RKO (cell line): Measurements from ENCODE around the gene SEC63.

Experiments
- DNase-seq: peaks from one replicate; pipeline ENCODE4 v3.0.0-alpha.2; 2016; ENCODE audit warnings: low spot score

SEC63 gene

GRCh38 chr6:107818272-107818671 lies 139.7 kb downstream of the SEC63 start:
- no peak for DNase-seq

- no peak for DNase-seq
Measured at GRCh38 chr6:107817784-107818183, 140.2 kb downstream of the SEC63 start.
